CMK (cell line): ENCODE results near the gene GAS7.
"Not testable (repeated sequence)": the region's sequence is repeated elsewhere in the genome, so short reads cannot be mapped to it uniquely, and the experiment has no call there.

Experiments used
- DNase-seq: peaks from one replicate; pipeline ENCODE4 v3.0.0-alpha.2; 2010; ENCODE audit warnings: low read depth

Gene GAS7

GRCh38 chr17:10111907-10112452 is 86.4 kb downstream of the GAS7 start:
- no peak for DNase-seq

GRCh38 chr17:10109146-10109545 is 89.3 kb downstream of the GAS7 start:
- DNase-seq: no peak

- DNase-seq: no peak
These were observed 90.9 kb downstream of the GAS7 start for GRCh38 chr17:10107316-10108165.

GRCh38 chr17:10106067-10106466 is 92.3 kb downstream of the GAS7 start:
- DNase-seq: no peak

GRCh38 chr17:10105513-10106001 is 92.8 kb downstream of the GAS7 start:
- DNase-seq: no peak

- DNase-seq: no peak
These were observed 94.7 kb downstream of the GAS7 start for GRCh38 chr17:10103712-10104111.

- no peak for DNase-seq
These were observed 95.6 kb downstream of the GAS7 start for GRCh38 chr17:10102817-10103216.

GRCh38 chr17:10099051-10099571 is 99.3 kb downstream of the GAS7 start:
- no peak for DNase-seq

- no peak for DNase-seq
These were observed 101.8 kb downstream of the GAS7 start for GRCh38 chr17:10096596-10096995.

GRCh38 chr17:10095295-10095694 is 103.1 kb downstream of the GAS7 start:
- DNase-seq: not testable (repeated sequence)

- no peak for DNase-seq
These were observed 103.6 kb downstream of the GAS7 start for GRCh38 chr17:10094797-10095196.

- no peak for DNase-seq
These were observed 105.8 kb downstream of the GAS7 start for GRCh38 chr17:10092595-10092994.

- DNase-seq: no peak
These were observed 107.4 kb downstream of the GAS7 start for GRCh38 chr17:10091046-10091445.

- no peak for DNase-seq
These were observed 109.1 kb downstream of the GAS7 start for GRCh38 chr17:10089196-10089804.

GRCh38 chr17:10088444-10088843 is 110.0 kb downstream of the GAS7 start:
- no peak for DNase-seq

GRCh38 chr17:10087355-10087754 is 111.1 kb downstream of the GAS7 start:
- DNase-seq: no peak

- DNase-seq: no peak
These were observed 114.5 kb downstream of the GAS7 start for GRCh38 chr17:10083864-10084263.

- DNase-seq: no peak
These were observed 115.6 kb downstream of the GAS7 start for GRCh38 chr17:10082795-10083194.

- DNase-seq: no peak
These were observed 116.7 kb downstream of the GAS7 start for GRCh38 chr17:10081571-10082169.

GRCh38 chr17:10077561-10078299 is 120.7 kb downstream of the GAS7 start:
- DNase-seq: no peak

- DNase-seq: no peak
These were observed 122.5 kb downstream of the GAS7 start for GRCh38 chr17:10075919-10076318.

GRCh38 chr17:10073941-10074340 is 124.5 kb downstream of the GAS7 start:
- no peak for DNase-seq
